ENCODE measurements around the gene KLK10. TPM values are rescaled to one million over a fixed set of nuclear protein-coding genes. Genes with fewer than 3 reads are reported as not detected.
A peak's percentile ranks its signal among the peaks of the same experiment; 100 is the strongest.

KLK10 gene
- total RNA-seq, 3 donors from 2014 or later: not detected

GRCh38 chr19:51018745-51019543 is 565 bp downstream of the KLK10 start:
- DNase-seq (no peak), ATAC-seq (peak; percentile 18 to 34)
- peak overlapping the region; percentile 40 for H3K4me3 Mint-ChIP-seq
- H3K36me3 Mint-ChIP-seq (ENCODE audit: insufficient read depth): no peaks in the 10 kb centered on the region
- peaks cover 15% of the 10 kb centered on the region for H3K4me1 Mint-ChIP-seq (ENCODE audit: low read depth)
- H3K27me3 Mint-ChIP-seq (ENCODE audit: low read depth): peaks cover 79% of the 10 kb centered on the region
- H3K9me3 Mint-ChIP-seq: no peaks in the 10 kb centered on the region

GRCh38 chr19:51016798-51017683 is 2.5 kb downstream of the KLK10 start:
- Mint-ChIP-seq H3K4me3 (peak overlapping the region; percentile 61), H3K9me3 (no peaks in the 10 kb centered on the region), H3K36me3 (ENCODE audit: insufficient read depth) (no peaks in the 10 kb centered on the region), H3K27me3 (ENCODE audit: low read depth) (peaks cover 67% of the 10 kb centered on the region), H3K4me1 (ENCODE audit: low read depth) (peaks cover 15% of the 10 kb centered on the region)
- DNase-seq (peak; percentile 40), ATAC-seq (peak; percentile 29 to 71)

GRCh38 chr19:51015691-51016267 is 3.7 kb downstream of the KLK10 start:
- peaks cover 15% of the 10 kb centered on the region for H3K4me1 Mint-ChIP-seq (ENCODE audit: low read depth)
- no peaks in the 10 kb centered on the region for H3K36me3 Mint-ChIP-seq (ENCODE audit: insufficient read depth)
- ATAC-seq: no peak
- DNase-seq: no peak
- no peaks in the 10 kb centered on the region for H3K9me3 Mint-ChIP-seq
- H3K4me3 Mint-ChIP-seq: no peak overlapping the region
- peaks cover 68% of the 10 kb centered on the region for H3K27me3 Mint-ChIP-seq (ENCODE audit: low read depth)

GRCh38 chr19:51014242-51014641 is 5.3 kb downstream of the KLK10 start:
- Mint-ChIP-seq H3K36me3 (ENCODE audit: insufficient read depth) (no peaks in the 10 kb centered on the region), H3K4me1 (ENCODE audit: low read depth) (peaks cover 15% of the 10 kb centered on the region), H3K27me3 (ENCODE audit: low read depth) (peaks cover 70% of the 10 kb centered on the region), H3K4me3 (no peak overlapping the region), H3K9me3 (no peaks in the 10 kb centered on the region)
- DNase-seq: no peak
- ATAC-seq: no peak

- H3K4me3 Mint-ChIP-seq: no peak overlapping the region
- H3K9me3 Mint-ChIP-seq: no peaks in the 10 kb centered on the region
- ATAC-seq: no peak
- peaks cover 6% of the 10 kb centered on the region for H3K4me1 Mint-ChIP-seq (ENCODE audit: low read depth)
- DNase-seq: no peak
- H3K27me3 Mint-ChIP-seq (ENCODE audit: low read depth): peaks cover 60% of the 10 kb centered on the region
- H3K36me3 Mint-ChIP-seq (ENCODE audit: insufficient read depth): no peaks in the 10 kb centered on the region
These were observed 6.8 kb downstream of the KLK10 start for GRCh38 chr19:51012661-51013190.

- H3K4me3 Mint-ChIP-seq: no peak overlapping the region
- no peaks in the 10 kb centered on the region for H3K9me3 Mint-ChIP-seq
- ATAC-seq: no peak
- DNase-seq: no peak
- H3K4me1 Mint-ChIP-seq (ENCODE audit: low read depth): no peaks in the 10 kb centered on the region
- H3K36me3 Mint-ChIP-seq (ENCODE audit: insufficient read depth): no peaks in the 10 kb centered on the region
- peaks cover 44% of the 10 kb centered on the region for H3K27me3 Mint-ChIP-seq (ENCODE audit: low read depth)
These were observed 9.3 kb downstream of the KLK10 start for GRCh38 chr19:51010066-51010795.

- no peak for DNase-seq
- ATAC-seq: no peak
- H3K36me3 Mint-ChIP-seq (ENCODE audit: insufficient read depth): no peaks in the 10 kb centered on the region
- H3K9me3 Mint-ChIP-seq: no peaks in the 10 kb centered on the region
- H3K4me1 Mint-ChIP-seq (ENCODE audit: low read depth): no peaks in the 10 kb centered on the region
- H3K27me3 Mint-ChIP-seq (ENCODE audit: low read depth): peaks cover 34% of the 10 kb centered on the region
- H3K4me3 Mint-ChIP-seq: no peak overlapping the region
These were observed 10.2 kb downstream of the KLK10 start for GRCh38 chr19:51009061-51009891.

GRCh38 chr19:51007488-51007887 is 12.0 kb downstream of the KLK10 start:
- H3K27me3 Mint-ChIP-seq (ENCODE audit: low read depth): peaks cover 31% of the 10 kb centered on the region
- DNase-seq (no peak), ATAC-seq (no peak)
- no peaks in the 10 kb centered on the region for H3K4me1 Mint-ChIP-seq (ENCODE audit: low read depth)
- H3K36me3 Mint-ChIP-seq (ENCODE audit: insufficient read depth): no peaks in the 10 kb centered on the region
- no peaks in the 10 kb centered on the region for H3K9me3 Mint-ChIP-seq
- H3K4me3 Mint-ChIP-seq: no peak overlapping the region

- no peaks in the 10 kb centered on the region for H3K36me3 Mint-ChIP-seq (ENCODE audit: insufficient read depth)
- DNase-seq: no peak
- no peaks in the 10 kb centered on the region for H3K9me3 Mint-ChIP-seq
- peaks cover 41% of the 10 kb centered on the region for H3K27me3 Mint-ChIP-seq (ENCODE audit: low read depth)
- no peaks in the 10 kb centered on the region for H3K4me1 Mint-ChIP-seq (ENCODE audit: low read depth)
- no peak overlapping the region for H3K4me3 Mint-ChIP-seq
- ATAC-seq: no peak
These were observed 13.1 kb downstream of the KLK10 start for GRCh38 chr19:51006406-51006805.

- DNase-seq (no peak), ATAC-seq (no peak)
- no peaks in the 10 kb centered on the region for H3K4me1 Mint-ChIP-seq (ENCODE audit: low read depth)
- no peak overlapping the region for H3K4me3 Mint-ChIP-seq
- H3K27me3 Mint-ChIP-seq (ENCODE audit: low read depth): peaks cover 41% of the 10 kb centered on the region
- H3K9me3 Mint-ChIP-seq: no peaks in the 10 kb centered on the region
- H3K36me3 Mint-ChIP-seq (ENCODE audit: insufficient read depth): no peaks in the 10 kb centered on the region
These were observed 14.3 kb downstream of the KLK10 start for GRCh38 chr19:51005248-51005647.

GRCh38 chr19:51003316-51003715 is 16.2 kb downstream of the KLK10 start:
- H3K4me3 Mint-ChIP-seq: no peak overlapping the region
- DNase-seq: no peak
- no peaks in the 10 kb centered on the region for H3K4me1 Mint-ChIP-seq (ENCODE audit: low read depth)
- H3K9me3 Mint-ChIP-seq: no peaks in the 10 kb centered on the region
- H3K36me3 Mint-ChIP-seq (ENCODE audit: insufficient read depth): no peaks in the 10 kb centered on the region
- no peak for ATAC-seq
- peaks cover 46% of the 10 kb centered on the region for H3K27me3 Mint-ChIP-seq (ENCODE audit: low read depth)

GRCh38 chr19:51002542-51003311 is 16.8 kb downstream of the KLK10 start:
- no peaks in the 10 kb centered on the region for H3K9me3 Mint-ChIP-seq

More at GRCh38 chr19:51002542-51003311, 16.8 kb downstream of the KLK10 start:
- Mint-ChIP-seq H3K4me1 (ENCODE audit: low read depth) (no peaks in the 10 kb centered on the region), H3K4me3 (no peak overlapping the region), H3K36me3 (ENCODE audit: insufficient read depth) (no peaks in the 10 kb centered on the region), H3K27me3 (ENCODE audit: low read depth) (peaks cover 50% of the 10 kb centered on the region)
- DNase-seq: no peak
- peak; percentile 38 to 40 for ATAC-seq

Measured in activated T-cell treated with anti-CD3 and anti-CD28 coated beads, Interleukin-2, amount 50 U/mL, for 4 hours (primary cell).